H7 (cell line): ENCODE results near the gene USP49. TPM values are rescaled to one million over a fixed set of nuclear protein-coding genes. Genes with fewer than 3 reads are reported as not detected.
A peak's percentile ranks its signal among the peaks of the same experiment; 100 is the strongest.

ENCODE experiments used
- DNase-seq: peaks from one replicate; pipeline ENCODE4 v3.0.0; 2012
- H3K27me3 ChIP-seq: 2 replicates; pipeline ENCODE4 v1.6.0; 2011; ENCODE audit warnings: mild to moderate bottlenecking, low read length; ENCODE audit not compliant: control insufficient read depth, insufficient read depth
- H3K36me3 ChIP-seq: replicated peaks from 2 replicates; pipeline ENCODE4 v1.5.1; 2011; ENCODE audit warnings: low read length; ENCODE audit not compliant: control insufficient read depth, insufficient read depth
- H3K4me3 ChIP-seq: 2 replicates; pipeline ENCODE4 v1.5.1; 2011; ENCODE audit warnings: low read depth, mild to moderate bottlenecking, control low read depth, low read length, moderate library complexity; ENCODE audit not compliant: insufficient read depth
- total RNA-seq: library from RNA; depleted of rRNA; stranded (reverse); fragments of >200 nt; shearing (Covaris generic); gene quantifications from 2 replicates; pipeline ENCODE4 v1.2.3, GENCODE V29; 2014

USP49 gene
- total RNA-seq, 1 experiment from 2014 or later: 2.9 TPM

- Histone ChIP-seq H3K4me3 (no peak overlapping the region), H3K27me3 (no peaks in the 10 kb centered on the region), H3K36me3 (peaks cover 28% of the 10 kb centered on the region)
- peak; percentile 87 for DNase-seq
These were observed 41.1 kb upstream of the USP49 start for GRCh38 chr6:41936073-41936837.

DNA sequence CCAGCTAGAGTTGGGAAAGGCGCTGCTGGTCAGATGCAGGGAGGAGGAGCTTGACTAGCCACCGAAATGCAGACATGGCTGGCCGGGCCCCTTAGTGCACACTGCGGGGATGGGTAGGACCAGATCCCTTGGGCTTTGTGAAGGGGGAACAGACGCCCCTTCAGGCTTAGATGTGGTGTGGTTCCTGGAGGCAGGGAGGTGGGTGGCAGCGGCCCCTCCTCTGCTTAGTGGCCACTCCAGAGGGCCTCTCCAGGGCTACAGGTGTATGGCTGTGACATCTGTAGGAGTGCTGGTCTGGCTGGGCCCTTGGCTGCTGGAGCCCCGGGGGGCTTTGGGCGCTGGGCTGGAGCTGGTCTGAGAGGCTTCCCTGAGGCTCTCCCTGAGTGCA, 40.5 kb upstream of the USP49 start:
- DNase-seq: peak; percentile 57
- H3K4me3 ChIP-seq: no peak overlapping the region
- peaks cover 34% of the 10 kb centered on the region for H3K36me3 ChIP-seq

GRCh38 chr6:41935193-41935574, 40.0 kb upstream of the USP49 start:
- DNase-seq: no peak
- Histone ChIP-seq H3K27me3 (no peaks in the 10 kb centered on the region), H3K4me3 (no peak overlapping the region), H3K36me3 (peaks cover 39% of the 10 kb centered on the region)

More for the DNA sequence above, 40.5 kb upstream of the USP49 start:
- H3K27me3 ChIP-seq: no peaks in the 10 kb centered on the region

DNA sequence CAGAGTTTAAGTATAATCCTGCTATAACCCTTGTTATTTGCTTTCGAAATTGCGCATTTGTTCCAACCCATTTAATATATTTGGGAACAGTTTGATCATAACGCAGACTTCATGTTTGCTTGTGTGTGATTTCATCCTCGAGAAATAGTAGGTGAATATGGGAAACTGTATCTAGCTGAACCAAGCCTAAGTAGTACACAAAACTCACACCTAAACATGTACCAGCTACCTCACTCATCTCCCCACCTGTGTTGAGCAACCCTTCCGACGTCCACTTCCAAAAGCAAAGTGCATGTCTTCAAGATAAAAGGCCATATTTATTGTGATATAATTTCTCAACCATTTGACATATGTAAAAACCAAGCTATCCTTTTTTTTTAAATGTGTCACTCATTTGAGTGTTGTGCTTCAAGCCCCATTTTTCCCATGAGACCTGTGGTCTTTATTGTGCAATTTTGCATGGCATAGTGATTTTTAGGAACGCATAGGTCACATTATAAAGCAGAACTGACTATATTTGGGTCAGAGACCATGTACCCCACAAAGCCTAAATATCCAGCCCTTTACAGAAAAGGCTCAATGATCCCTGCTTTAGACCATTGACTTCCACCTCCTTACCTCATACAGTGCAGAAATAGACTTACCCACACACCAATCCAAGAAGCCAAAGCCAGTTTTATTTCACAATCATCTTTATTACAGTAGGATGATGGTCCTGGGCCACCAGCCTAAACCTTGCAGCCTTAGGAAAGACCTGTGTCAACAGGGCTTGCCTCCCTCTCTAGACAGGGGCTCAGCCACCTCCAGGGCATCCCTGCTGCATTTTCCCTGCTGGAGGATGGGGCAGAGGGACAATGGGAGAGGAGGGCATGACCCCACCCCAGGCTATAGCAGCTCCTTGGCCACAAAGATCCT, 39.4 kb upstream of the USP49 start:
- H3K4me3 ChIP-seq: no peak overlapping the region
- H3K36me3 ChIP-seq: peaks cover 45% of the 10 kb centered on the region
- DNase-seq: no peak
- H3K27me3 ChIP-seq: no peaks in the 10 kb centered on the region

DNA sequence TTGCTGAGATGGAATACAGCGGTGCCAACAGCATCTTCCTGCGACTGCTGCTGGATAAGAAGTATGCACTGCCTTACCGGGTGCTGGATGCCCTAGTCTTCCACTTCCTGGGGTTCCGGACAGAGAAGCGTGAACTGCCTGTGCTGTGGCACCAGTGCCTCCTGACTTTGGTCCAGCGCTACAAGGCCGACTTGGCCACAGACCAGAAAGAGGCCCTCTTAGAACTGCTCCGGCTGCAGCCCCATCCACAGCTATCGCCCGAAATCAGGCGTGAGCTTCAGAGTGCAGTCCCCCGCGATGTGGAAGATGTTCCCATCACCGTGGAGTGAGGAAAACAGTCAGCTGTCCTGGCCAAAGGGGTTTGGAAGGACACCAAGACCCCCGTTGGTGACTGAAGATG, 37.2 kb upstream of the USP49 start:
- no peak for DNase-seq
- Histone ChIP-seq H3K36me3 (peaks cover 59% of the 10 kb centered on the region), H3K27me3 (no peaks in the 10 kb centered on the region), H3K4me3 (no peak overlapping the region)

GRCh38 chr6:41931792-41932191, 36.6 kb upstream of the USP49 start:
- DNase-seq: no peak
- Histone ChIP-seq H3K4me3 (no peak overlapping the region), H3K36me3 (peaks cover 58% of the 10 kb centered on the region), H3K27me3 (no peaks in the 10 kb centered on the region)

GRCh38 chr6:41929924-41930323, 34.7 kb upstream of the USP49 start:
- Histone ChIP-seq H3K27me3 (no peaks in the 10 kb centered on the region), H3K4me3 (no peak overlapping the region), H3K36me3 (peaks cover 58% of the 10 kb centered on the region)
- DNase-seq: no peak

DNA sequence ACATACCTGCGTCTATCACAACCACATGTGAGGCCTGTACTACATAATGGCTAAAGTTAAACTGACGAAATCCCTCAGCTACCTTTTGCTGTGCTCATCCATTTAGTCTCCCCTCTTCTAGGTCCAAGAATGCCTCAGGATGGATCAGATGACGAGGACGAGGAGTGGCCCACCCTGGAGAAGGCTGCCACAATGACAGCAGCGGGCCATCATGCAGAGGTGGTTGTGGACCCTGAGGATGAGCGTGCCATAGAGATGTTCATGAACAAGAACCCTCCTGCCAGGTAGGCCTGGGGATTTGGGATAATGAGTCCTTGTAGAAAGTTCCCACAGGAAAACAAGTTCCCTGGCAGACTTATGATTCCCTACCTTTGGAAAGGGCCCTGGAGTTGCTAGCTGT, 32.1 kb upstream of the USP49 start:
- DNase-seq: no peak
- Histone ChIP-seq H3K36me3 (peaks cover 54% of the 10 kb centered on the region), H3K4me3 (no peak overlapping the region), H3K27me3 (no peaks in the 10 kb centered on the region)

GRCh38 chr6:41922154-41922553, 27.0 kb upstream of the USP49 start:
- H3K27me3 ChIP-seq: no peaks in the 10 kb centered on the region
- H3K36me3 ChIP-seq: peaks cover 11% of the 10 kb centered on the region
- no peak for DNase-seq
- peak overlapping the region; percentile 99 for H3K4me3 ChIP-seq

DNA sequence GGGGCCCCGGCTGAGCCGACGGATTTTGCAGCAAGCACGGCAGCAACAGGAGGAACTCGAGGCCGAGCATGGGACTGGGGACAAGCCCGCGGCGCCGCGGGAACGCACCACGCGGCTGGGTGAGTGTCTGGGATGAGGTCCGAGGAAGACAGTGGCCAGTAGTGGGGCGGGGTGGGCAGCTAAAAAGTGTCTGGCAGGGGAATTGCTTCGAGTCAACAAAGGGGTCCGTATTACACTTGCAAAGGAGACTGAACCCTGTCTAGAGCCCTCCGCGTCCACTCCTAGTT, 26.5 kb upstream of the USP49 start:
- Histone ChIP-seq H3K36me3 (peaks cover 11% of the 10 kb centered on the region), H3K27me3 (no peaks in the 10 kb centered on the region), H3K4me3 (peak overlapping the region; percentile 99)
- DNase-seq: no peak

DNA sequence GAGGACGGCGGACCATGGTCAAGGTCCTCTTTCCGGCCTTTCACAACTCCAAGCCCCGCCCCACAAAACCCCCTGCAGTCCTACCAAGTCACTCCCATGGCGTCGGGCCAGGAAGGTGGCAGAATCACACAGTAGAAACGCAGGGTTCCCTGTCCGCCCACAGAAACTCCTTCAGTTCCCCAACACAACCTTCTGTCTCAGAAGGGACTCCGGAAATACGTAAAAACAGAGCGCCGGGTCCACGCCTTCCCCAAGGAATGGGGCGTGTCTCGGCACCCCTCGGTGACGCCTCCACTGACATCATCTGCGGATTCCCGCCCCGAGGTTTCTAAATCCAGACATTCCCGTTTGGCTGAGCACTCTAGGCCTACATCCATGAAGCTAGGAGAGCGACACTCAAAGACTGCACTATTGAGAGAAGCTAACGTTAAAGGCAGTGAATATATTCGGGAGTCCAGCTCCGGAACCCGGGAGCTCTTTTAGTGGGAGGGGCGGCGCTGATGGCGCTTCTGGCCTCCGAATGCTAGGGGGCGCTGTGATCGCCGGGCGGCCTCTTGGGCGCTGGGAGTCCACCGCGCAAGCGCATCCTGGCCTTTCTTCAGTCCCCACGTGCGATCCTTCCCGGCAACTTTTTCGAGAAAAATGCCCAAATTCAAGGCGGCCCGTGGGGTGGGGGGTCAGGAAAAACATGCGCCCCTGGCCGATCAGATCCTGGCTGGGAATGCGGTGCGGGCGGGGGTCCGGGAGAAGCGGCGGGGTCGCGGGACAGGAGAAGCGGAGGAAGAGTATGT, 25.9 kb upstream of the USP49 start, which contains the start of the genes BYSL and MED20:
BYSL (plus strand) TSS at position 579 of the 791 bp plus-strand sequence; CDS start at position 643, 64 bp downstream.
MED20 (minus strand) TSS at position 219 of the 791 bp plus-strand sequence; CDS start at position 98, 121 bp downstream.
- Histone ChIP-seq H3K36me3 (peaks cover 13% of the 10 kb centered on the region), H3K4me3 (peak within 1 kb of the TSS; percentile 99), H3K27me3 (no peaks in the 10 kb centered on the region)
- DNase-seq: peak; percentile 96

- Histone ChIP-seq H3K4me3 (no peak overlapping the region), H3K27me3 (no peaks in the 10 kb centered on the region), H3K36me3 (peaks cover 15% of the 10 kb centered on the region)
- DNase-seq: no peak
These were observed 22.4 kb upstream of the USP49 start for GRCh38 chr6:41917528-41917927.

DNA sequence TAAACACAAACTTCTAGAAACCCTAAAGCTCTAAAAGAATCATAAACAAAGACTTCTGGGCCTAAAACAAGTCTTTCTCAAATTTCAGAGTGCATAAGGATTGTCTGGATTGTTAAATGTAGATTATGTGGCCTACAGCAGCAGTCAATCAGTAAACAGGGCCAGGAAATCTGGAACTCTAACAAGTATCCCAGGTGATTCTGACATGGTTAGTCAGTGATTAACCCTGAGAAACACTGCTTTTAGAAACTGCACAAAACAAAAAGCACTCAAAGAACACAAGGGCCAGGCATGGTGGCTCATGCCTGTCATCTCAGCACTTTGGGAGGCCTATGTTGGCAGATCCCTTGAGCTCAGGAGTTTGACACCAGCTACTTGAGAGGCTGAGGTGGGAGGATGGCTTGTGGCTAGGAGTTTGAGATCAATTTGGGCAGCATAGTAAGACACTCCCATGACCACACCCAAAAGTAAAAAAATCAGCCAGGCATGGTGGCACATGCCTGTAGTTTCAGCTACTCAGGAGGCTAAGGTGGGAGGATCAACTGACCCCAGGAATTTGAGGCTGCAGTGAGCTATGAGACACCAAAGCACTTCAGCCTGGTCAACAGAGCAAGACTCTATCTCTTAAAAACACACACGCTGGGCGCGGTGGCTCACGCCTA, 19.8 kb upstream of the USP49 start:
- peaks cover 17% of the 10 kb centered on the region for H3K36me3 ChIP-seq
- H3K27me3 ChIP-seq: no peaks in the 10 kb centered on the region
- H3K4me3 ChIP-seq: no peak overlapping the region
- no peak for DNase-seq

DNA sequence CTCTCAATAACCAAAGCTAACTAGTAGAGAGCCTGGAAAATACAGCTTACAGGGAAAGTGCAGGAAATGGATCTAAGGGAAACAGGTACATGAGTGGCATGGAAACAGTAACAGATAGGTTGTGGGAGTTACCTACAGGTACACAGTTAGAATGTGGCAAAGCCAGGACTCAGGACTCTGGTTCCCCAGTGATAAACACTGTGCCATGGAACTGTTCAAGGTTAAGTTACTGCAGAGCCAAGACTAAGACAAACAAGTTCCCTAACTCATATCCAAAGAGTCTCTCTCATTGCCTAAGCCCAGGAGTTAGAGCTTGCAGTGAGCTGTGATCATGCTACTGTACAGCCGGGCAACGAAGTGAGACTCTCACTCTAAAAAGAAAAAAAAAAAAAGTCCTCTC, 19.2 kb upstream of the USP49 start:
- Histone ChIP-seq H3K27me3 (no peaks in the 10 kb centered on the region), H3K4me3 (no peak overlapping the region)
- DNase-seq: no peak

More for the DNA sequence above, 19.2 kb upstream of the USP49 start:
- peaks cover 17% of the 10 kb centered on the region for H3K36me3 ChIP-seq
